Measurements from ENCODE around the gene RIPOR2. TPM values are rescaled to one million over a fixed set of nuclear protein-coding genes. Genes with fewer than 3 reads are reported as not detected.

RIPOR2 gene
- total and polyA plus RNA-seq, 2 donors (not counting 3 experiments of a cell fraction or from before 2014, with no cell fraction given) = 0.10 TPM; not detected in 1

GRCh38 chr6:24855395-24856245, 80.1 kb downstream of the RIPOR2 start:
- peak; percentile 70 for DNase-seq (ENCODE audit: low read depth, low spot score)
- no peaks in the 10 kb centered on the region for H4K20me1 ChIP-seq (replicated peaks; ENCODE audit: control insufficient read depth, extremely low read depth, insufficient read depth, low read length)
- no peak overlapping the region for H2AFZ ChIP-seq (ENCODE audit: low read depth, low read length)
- intact Hi-C loops (cut with micrococcal nuclease) (loop anchor here (1.0 to 5.0 kb wide), 6 partner anchors 137 to 747 kb away; no protein-coding TSS in a partner anchor), dilution Hi-C loops (cut with MboI; ENCODE audit: extremely low pct_ligation_motif_present, low sequenced_read_pairs) (no loop called here)
- H3K79me2 ChIP-seq (ENCODE audit: control insufficient read depth, insufficient read depth, low read length) = no peaks in the 10 kb centered on the region
- CTCF ChIA-PET = interaction anchor here (0.6 to 4.4 kb wide), 42 partner anchors 9 to 746 kb away, joined by 3 to 160 read pairs (median 4); no protein-coding TSS in a partner anchor
- no peak overlapping the region for H3K4me3 ChIP-seq (replicated peaks in 1 of 3; ENCODE audit: insufficient read depth in 1 of 3, low read depth in 1 of 3, low read length in 3 of 3)
- no TSS peak for BruUV-seq (replicated peaks)
- H3K4me2 ChIP-seq (ENCODE audit: insufficient read depth, low read length) = no peak overlapping the region
- H3K36me3 ChIP-seq (ENCODE audit: control insufficient read depth in 2 of 2, extremely low read depth in 1 of 2, insufficient read depth in 2 of 2, low read length in 2 of 2) = no peaks in the 10 kb centered on the region
- peak; percentile 98 for FAIRE-seq
- H3K9ac ChIP-seq (replicated peaks; ENCODE audit: extremely low read depth, insufficient read depth, low read length) = no peak overlapping the region
- H3K27ac ChIP-seq (ENCODE audit: insufficient read depth, low read depth, low read length) = no peak overlapping the region
- H3K9me3 ChIP-seq (replicated peaks; ENCODE audit: control insufficient read depth, insufficient read depth, low read length) = no peaks in the 10 kb centered on the region
- TF ChIP-seq MAX (IDR thresholded peaks at IDR 0.05; ENCODE audit: insufficient read depth, insufficient read length) (peak; percentile 45), POLR2AphosphoS5 (IDR thresholded peaks at IDR 0.05; ENCODE audit: insufficient read depth, low read depth, low read length) (no peak), EZH2 (IDR thresholded peaks at IDR 0.05; ENCODE audit: borderline replicate concordance, low read depth, low read length, severe bottlenecking) (no peak), GATA2 (IDR thresholded peaks at IDR 0.05; ENCODE audit: insufficient read depth, insufficient read length, low read depth, low read length) (no peak), CTCF (IDR thresholded peaks at IDR 0.05; ENCODE audit: extremely low read depth in 1 of 2, insufficient read depth in 1 of 2, low read depth in 1 of 2, low read length in 2 of 2) (peak; percentile 74 to 76), FOS (IDR thresholded peaks at IDR 0.05; ENCODE audit: borderline replicate concordance, insufficient read depth, low read length) (no peak), POLR2A (IDR thresholded peaks at IDR 0.05; ENCODE audit: low read depth, low read length) (no peak), JUN (IDR thresholded peaks at IDR 0.05; ENCODE audit: borderline replicate concordance, insufficient read depth, insufficient read length, low read depth) (no peak)
- POLR2A ChIA-PET = no interaction called here
- no peaks in the 10 kb centered on the region for H3K9me1 ChIP-seq (replicated peaks; ENCODE audit: control insufficient read depth, extremely low read depth, insufficient read depth, low read length)
- H3K27me3 ChIP-seq (ENCODE audit: control insufficient read depth in 2 of 2, insufficient read depth in 2 of 2, low read length in 2 of 2) = no peaks in the 10 kb centered on the region
- H3K4me1 ChIP-seq (ENCODE audit: control insufficient read depth, extremely low read depth, insufficient read depth, low read length) = no peaks in the 10 kb centered on the region

Measured in endothelial cell of umbilical vein (primary cell).